PC-9 (cell line): ENCODE measurements around the gene OR10K2.

Source experiments
- EZH2 ChIP-seq: fragments of 200-600 bp; sonication (generic); IDR thresholded peaks from 2 replicates; pipeline ENCODE4 v1.8.0; 2017; ENCODE audit warnings: antibody characterized with exemption, low read depth
- TF ChIP-seq, protein P1 (sequence below): fragments of 200-600 bp; sonication (generic); conservative IDR thresholded peaks from 2 replicates; pipeline ENCODE4 v1.6.1; 2017; ENCODE audit warnings: mixed run types, antibody characterized with exemption, mild to moderate bottlenecking, moderate library complexity

DNA sequence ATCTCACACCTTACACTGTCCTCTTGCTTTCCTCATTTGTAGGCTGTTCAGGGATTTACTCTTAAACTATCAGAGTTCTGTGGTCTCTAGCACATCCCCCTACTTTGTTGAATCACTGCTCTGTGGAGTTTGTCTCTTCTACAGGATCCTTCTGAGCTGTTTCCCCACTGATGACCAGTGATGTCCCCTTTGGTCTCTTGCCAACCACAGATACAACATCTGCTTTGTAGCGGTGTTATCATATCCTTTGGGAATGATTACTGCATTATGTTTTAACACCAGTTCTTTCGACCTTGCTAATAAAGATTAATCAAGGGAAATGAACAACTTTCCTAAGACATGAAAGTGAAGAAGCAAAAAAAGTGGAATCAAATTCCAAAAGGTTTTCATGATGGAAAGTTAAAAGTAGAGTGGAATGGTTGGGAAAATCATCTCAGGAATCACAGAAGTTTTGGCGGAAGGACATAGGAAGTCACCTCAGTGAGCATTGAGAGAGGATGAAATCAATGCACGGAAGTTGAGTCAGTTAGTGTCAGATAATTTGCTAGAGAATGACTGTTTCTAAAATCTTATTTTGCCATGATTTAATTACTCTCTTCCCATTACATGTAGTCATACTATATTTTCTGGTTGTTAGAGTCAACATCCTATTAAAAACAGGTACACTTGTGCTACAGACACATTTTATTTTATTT is 11.2 kb downstream of the OR10K2 start:
- TF ChIP-seq, protein P1, sequence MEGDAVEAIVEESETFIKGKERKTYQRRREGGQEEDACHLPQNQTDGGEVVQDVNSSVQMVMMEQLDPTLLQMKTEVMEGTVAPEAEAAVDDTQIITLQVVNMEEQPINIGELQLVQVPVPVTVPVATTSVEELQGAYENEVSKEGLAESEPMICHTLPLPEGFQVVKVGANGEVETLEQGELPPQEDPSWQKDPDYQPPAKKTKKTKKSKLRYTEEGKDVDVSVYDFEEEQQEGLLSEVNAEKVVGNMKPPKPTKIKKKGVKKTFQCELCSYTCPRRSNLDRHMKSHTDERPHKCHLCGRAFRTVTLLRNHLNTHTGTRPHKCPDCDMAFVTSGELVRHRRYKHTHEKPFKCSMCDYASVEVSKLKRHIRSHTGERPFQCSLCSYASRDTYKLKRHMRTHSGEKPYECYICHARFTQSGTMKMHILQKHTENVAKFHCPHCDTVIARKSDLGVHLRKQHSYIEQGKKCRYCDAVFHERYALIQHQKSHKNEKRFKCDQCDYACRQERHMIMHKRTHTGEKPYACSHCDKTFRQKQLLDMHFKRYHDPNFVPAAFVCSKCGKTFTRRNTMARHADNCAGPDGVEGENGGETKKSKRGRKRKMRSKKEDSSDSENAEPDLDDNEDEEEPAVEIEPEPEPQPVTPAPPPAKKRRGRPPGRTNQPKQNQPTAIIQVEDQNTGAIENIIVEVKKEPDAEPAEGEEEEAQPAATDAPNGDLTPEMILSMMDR, result no peak
- no peak for TF ChIP-seq EZH2
